SJCRH30 (cell line): Measurements from ENCODE around the gene CIAPIN1. TPM values are rescaled to one million over a fixed set of nuclear protein-coding genes. Genes with fewer than 3 reads are reported as not detected.

Experiments
- DNase-seq, 2 experiments: peaks; one replicate each; pipeline ENCODE4 v3.0.0-alpha.2; 2015 to 2020
- H3K27ac ChIP-seq: fragments of 250-450 bp; sonication (Bioruptor Pico); 2 replicates; pipeline ENCODE4 v1.5.1; 2020; ENCODE audit warnings: mild to moderate bottlenecking, moderate library complexity
- H3K27me3 ChIP-seq: fragments of 250-450 bp; sonication (Bioruptor Pico); 2 replicates; pipeline ENCODE4 v1.5.1; 2020; ENCODE audit warnings: mild to moderate bottlenecking, moderate library complexity
- H3K36me3 ChIP-seq: fragments of 250-450 bp; sonication (Bioruptor Pico); 2 replicates; pipeline ENCODE4 v1.5.1; 2020; ENCODE audit warnings: mild to moderate bottlenecking, moderate library complexity
- H3K4me1 ChIP-seq: fragments of 250-450 bp; sonication (Bioruptor Pico); 2 replicates; pipeline ENCODE4 v1.5.1; 2020; ENCODE audit warnings: mild to moderate bottlenecking, moderate library complexity
- H3K4me3 ChIP-seq: fragments of 250-450 bp; sonication (Bioruptor Pico); 2 replicates; pipeline ENCODE4 v1.5.1; 2020; ENCODE audit warnings: mild to moderate bottlenecking, moderate library complexity
- H3K9me3 ChIP-seq: fragments of 250-450 bp; sonication (Bioruptor Pico); replicated peaks from 2 replicates; pipeline ENCODE4 v1.5.1; 2020; ENCODE audit warnings: mild to moderate bottlenecking, moderate library complexity
- total RNA-seq: library from RNA; depleted of rRNA; stranded (reverse); fragments of >200 nt; shearing (Covaris generic); gene quantifications from 2 replicates; pipeline ENCODE4 v1.2.3, GENCODE V29; 2014

The CIAPIN1 gene
- total RNA-seq, 1 experiment from 2014 or later = 84.8 TPM

DNA sequence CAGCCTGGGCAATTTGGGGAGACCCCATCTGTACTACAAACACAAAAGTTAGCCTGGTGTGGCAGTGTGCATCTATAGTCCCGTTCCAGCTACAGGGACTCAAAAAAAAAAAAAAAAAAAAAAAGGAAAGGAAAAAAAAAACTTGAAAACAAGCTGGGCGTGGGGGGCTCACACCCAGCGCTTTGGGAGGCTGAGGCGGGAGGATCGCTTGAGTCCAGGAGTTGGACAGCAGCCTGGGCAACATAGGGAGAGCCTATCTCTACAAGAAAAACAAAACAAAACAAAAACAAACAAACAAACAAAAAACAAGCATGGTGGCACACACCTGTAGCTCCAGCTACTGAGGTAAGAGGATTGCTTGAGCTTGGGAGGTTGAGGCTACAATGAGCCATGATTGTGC lies 55.5 kb downstream of the CIAPIN1 start:
- H3K4me3 ChIP-seq = no peak overlapping the region
- H3K36me3 ChIP-seq = no peaks in the 10 kb centered on the region
- DNase-seq = no peak
- H3K4me1 ChIP-seq = peaks cover 3% of the 10 kb centered on the region; the same call in 1 of the 2 replicates
- no peaks in the 10 kb centered on the region for H3K27me3 ChIP-seq
- no peaks in the 10 kb centered on the region for H3K9me3 ChIP-seq
- H3K27ac ChIP-seq = no peak overlapping the region

DNA sequence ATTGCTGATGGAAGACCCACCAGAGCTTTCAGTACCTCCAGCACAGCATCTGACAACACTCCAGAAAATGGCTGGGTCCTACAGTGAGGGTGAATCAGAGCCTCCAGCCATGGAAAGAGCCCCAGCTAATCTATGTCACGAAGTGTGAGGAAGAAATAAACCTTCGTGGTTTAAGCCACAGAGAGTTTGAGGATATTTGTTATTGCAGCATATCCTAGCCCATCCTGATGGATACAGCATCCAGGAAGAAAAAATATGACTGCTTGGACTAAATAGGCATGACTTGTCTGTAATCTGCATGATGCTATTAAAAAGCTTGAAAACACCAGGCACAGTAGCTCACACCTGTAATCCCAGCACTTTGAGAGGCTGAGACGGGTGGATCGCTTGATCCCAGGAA lies 55.9 kb downstream of the CIAPIN1 start:
- Histone ChIP-seq H3K4me1 (peaks cover 3% of the 10 kb centered on the region; the same call in 1 of the 2 replicates), H3K27ac (no peak overlapping the region), H3K9me3 (no peaks in the 10 kb centered on the region), H3K27me3 (no peaks in the 10 kb centered on the region), H3K4me3 (no peak overlapping the region), H3K36me3 (no peaks in the 10 kb centered on the region)
- DNase-seq = no peak

DNA sequence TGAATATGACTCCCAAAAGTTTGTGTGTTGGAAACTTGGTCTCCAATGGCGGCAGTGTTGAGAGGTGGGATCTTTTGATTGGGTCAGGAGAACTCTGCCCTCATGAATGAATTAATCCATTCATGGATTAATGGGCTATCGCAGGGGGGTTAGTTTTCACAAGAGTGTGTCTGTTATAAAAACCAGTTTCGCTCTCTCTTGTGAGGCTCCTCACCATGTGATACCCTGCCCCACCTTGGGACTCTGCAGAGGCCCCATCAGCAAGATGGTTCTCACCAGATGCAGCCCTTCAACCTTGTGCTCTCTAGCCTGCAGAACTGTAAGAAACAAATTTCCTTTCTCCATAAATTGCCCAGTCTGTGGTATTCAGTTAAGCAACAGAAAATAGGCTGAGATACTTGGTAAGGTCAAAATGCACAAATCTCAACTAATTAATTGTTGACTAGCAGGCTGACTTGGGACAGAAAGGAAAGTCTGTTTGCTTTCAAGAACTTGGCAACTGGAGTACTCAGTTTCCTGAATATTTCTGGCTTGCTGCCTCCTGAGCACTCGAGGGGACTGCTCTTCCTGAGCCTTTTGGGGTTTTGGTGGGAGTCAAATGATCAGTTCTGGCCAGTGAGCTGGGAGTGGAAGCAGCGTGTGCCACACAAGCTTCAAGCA lies 56.4 kb downstream of the CIAPIN1 start:
- Histone ChIP-seq H3K27me3 (peaks cover 1% of the 10 kb centered on the region; the same call in 1 of the 2 replicates), H3K4me1 (peaks cover 3% of the 10 kb centered on the region; the same call in 1 of the 2 replicates), H3K27ac (no peak overlapping the region), H3K36me3 (no peaks in the 10 kb centered on the region), H3K9me3 (no peaks in the 10 kb centered on the region), H3K4me3 (no peak overlapping the region)
- no peak for DNase-seq

DNA sequence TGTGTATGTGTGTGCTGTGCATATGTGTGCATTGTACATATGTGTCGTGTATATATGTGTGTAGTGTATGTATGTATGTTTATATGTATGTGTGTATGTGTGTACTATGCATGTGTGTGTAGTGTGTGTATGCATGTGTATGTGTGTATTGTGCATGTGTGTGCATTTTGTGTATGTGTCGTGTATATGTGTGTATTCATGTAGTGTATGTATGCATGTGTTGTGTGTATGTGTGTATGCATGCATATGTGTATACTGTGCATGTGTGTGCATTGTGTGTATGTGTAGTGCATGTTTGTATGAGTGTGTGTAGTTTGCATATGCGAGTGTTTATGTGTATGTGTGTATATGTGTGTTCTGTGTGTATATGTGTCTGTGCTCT lies 58.1 kb downstream of the CIAPIN1 start:
- Histone ChIP-seq H3K9me3 (no peaks in the 10 kb centered on the region), H3K27me3 (peaks cover 5% of the 10 kb centered on the region; the same call in 1 of the 2 replicates), H3K27ac (no peak overlapping the region), H3K4me3 (no peak overlapping the region), H3K4me1 (peaks cover 3% of the 10 kb centered on the region; the same call in 1 of the 2 replicates), H3K36me3 (no peaks in the 10 kb centered on the region)
- DNase-seq = no peak

DNA sequence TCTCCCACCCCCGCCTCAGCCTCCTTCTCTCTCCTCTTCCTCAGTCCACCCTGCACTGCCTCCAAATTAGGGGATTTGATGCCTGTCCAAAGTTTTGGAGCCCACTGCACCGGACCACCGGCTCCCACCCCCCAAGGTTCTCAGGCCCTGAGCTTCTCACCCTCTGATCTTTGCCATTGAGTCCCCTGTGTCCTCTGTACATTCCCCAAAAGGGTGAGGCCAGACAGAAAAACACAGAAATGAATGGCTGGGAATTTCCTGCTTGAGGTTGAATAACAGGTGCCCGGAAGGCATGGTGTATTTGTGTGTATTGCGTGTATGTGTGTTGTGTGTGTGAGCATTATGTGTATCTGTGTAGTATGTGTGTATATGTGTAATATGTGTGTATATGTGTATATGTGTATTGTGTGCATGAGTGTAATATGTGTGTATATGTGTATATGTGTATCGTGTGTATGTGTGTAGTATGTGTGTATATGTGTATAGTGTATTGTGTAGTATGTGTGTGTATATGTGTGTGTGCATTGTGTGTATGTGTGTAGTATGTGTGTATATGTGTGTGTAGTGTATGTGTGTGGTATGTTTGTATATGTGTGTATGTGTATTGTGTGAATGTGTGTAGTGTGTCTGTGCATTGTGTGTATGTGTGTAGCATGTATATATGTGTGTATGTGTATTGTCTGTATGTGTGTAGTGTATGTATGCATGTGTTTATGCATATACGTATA lies 58.7 kb downstream of the CIAPIN1 start:
- Histone ChIP-seq H3K27me3 (peaks cover 5% of the 10 kb centered on the region; the same call in 1 of the 2 replicates), H3K4me1 (peaks cover 3% of the 10 kb centered on the region; the same call in 1 of the 2 replicates), H3K4me3 (no peak overlapping the region), H3K27ac (no peak overlapping the region), H3K9me3 (no peaks in the 10 kb centered on the region), H3K36me3 (no peaks in the 10 kb centered on the region)
- DNase-seq = peak in 1 of 2 experiments; percentile 33

DNA sequence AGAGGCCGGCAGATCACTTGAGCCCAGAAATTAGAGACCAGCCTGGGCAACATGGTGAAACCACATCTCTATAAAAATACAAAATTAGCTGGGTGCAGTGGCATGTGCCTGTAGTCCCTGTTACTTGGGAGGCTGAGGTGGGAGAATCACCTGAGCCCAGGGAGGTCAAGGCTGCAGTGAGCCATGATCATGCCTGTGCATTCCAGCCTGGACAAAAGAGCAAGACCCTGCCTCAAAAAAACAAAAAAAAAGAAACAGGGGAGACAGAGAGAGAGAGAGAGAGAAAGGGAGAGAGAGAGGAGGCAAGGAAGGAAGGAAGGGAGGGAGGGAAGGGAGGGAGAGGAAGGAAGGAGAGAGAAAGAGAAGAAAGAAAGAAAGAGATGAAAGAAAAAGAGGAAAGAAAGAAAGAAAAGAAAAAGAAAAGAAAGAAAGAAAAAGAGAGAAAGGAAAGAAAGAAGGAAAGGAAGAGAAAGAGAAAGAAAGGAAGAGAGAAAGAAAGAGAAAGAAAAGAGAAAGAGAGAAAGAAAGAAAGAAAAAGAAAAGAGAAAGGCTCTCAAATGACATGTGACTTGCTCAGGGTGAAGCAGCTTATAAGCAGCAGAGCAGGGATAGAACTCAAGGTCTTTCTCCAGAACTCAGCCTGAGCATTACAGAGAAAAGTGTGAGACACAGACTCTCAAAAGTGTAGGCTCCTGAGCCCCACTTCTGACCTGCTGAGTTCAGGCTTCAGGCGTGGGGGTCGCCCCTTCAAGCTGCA lies 59.4 kb downstream of the CIAPIN1 start:
- peaks cover 3% of the 10 kb centered on the region; the same call in 1 of the 2 replicates for H3K4me1 ChIP-seq
- H3K27me3 ChIP-seq = peaks cover 5% of the 10 kb centered on the region; the same call in 1 of the 2 replicates
- H3K36me3 ChIP-seq = no peaks in the 10 kb centered on the region
- H3K9me3 ChIP-seq = no peaks in the 10 kb centered on the region
- no peak overlapping the region for H3K4me3 ChIP-seq
- DNase-seq = no peak
- H3K27ac ChIP-seq = no peak overlapping the region

DNA sequence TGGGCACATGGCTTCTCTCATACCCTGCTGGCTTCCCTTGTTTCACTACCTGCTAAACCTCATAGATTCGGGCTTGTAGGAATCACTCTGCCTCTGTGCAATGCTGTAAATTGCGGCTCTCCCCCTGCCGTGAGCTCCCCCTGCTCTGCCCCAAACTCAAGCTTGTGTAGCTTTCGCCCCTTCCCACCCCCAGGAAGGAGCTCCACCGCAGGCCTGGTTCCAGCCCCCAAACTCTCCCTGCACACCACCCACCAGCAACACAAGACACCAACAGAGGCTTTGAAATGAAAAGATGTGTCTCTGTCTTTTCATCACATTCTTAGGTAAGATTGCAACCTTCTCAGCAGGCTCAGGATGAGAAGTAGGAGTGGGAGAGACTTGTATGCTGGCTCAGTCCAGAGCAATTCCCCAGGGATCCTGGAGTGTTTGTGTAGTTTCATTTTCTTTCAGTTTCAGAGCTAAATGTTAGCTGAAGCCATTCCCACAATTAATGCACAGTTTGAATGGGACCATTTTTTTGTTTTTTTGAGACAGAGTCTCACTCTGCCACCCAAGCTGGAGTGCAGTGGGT lies 60.7 kb downstream of the CIAPIN1 start:
- Histone ChIP-seq H3K27ac (no peak overlapping the region), H3K4me3 (no peak overlapping the region), H3K9me3 (no peaks in the 10 kb centered on the region), H3K27me3 (peaks cover 5% of the 10 kb centered on the region; the same call in 1 of the 2 replicates), H3K36me3 (no peaks in the 10 kb centered on the region), H3K4me1 (peaks cover 3% of the 10 kb centered on the region; the same call in 1 of the 2 replicates)
- DNase-seq = peak in 1 of 2 experiments; percentile 34

DNA sequence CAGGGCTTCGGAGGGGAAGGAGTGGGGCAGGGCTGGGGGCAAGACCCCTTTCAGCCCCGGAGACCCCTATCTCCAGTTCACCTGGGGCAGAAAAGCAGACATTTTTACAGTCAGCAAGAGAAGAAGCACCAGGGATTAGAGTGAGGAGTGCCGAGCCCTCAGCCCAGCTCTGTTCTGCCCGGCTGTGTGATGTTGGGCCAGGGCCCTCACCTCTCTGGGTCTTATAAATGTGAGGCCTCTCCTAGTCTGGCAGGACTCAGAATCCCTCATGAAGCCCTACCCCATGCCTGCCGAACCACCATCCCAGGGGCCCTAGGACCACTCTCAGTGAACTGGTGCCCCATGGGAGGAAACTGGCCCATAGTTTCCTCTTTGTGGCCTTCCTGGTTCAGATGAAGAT lies 62.1 kb downstream of the CIAPIN1 start:
- Histone ChIP-seq H3K27ac (no peak overlapping the region), H3K4me3 (no peak overlapping the region), H3K9me3 (no peaks in the 10 kb centered on the region), H3K36me3 (no peaks in the 10 kb centered on the region), H3K27me3 (peaks cover 5% of the 10 kb centered on the region; the same call in 1 of the 2 replicates), H3K4me1 (peaks cover 3% of the 10 kb centered on the region; the same call in 1 of the 2 replicates)
- DNase-seq = no peak

DNA sequence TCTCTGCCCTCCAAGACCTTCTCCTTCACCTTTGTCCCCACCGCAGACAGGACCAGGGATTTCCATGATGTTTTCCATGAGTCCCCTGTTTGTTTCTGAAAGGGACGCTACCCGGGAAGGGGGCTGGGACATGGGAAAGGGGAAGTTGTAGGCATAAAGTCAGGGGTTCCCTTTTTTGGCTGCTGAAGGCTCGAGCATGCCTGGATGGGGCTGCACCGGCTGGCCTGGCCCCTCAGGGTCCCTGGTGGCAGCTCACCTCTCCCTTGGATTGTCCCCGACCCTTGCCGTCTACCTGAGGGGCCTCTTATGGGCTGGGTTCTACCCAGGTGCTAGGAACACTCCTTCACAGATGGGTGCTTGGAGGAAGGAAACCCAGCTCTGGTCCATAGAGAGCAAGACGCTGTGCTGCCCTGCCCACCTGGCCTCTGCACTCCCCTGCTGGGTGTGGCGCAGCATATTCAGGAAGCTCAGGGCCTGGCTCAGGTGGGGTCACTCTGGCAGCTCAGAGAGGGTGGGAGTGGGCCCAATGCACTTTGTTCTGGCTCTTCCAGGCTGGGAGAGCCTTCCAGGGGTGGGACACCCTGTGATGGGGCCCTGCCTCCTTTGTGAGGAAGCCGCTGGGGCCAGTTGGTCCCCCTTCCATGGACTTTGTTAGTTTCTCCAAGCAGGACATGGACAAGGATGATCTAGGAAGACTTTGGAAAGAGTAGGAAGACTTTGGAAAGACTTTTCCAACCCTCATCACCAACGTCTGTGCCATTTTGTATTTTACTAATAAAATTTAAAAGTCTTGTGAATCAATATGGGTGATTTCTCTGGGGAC lies 62.7 kb downstream of the CIAPIN1 start:
- H3K27ac ChIP-seq = no peak overlapping the region
- no peaks in the 10 kb centered on the region for H3K36me3 ChIP-seq
- H3K9me3 ChIP-seq = no peaks in the 10 kb centered on the region
- peaks cover 5% of the 10 kb centered on the region; the same call in 1 of the 2 replicates for H3K27me3 ChIP-seq
- no peak for DNase-seq
- H3K4me3 ChIP-seq = no peak overlapping the region
- H3K4me1 ChIP-seq = peaks cover 3% of the 10 kb centered on the region; the same call in 1 of the 2 replicates

DNA sequence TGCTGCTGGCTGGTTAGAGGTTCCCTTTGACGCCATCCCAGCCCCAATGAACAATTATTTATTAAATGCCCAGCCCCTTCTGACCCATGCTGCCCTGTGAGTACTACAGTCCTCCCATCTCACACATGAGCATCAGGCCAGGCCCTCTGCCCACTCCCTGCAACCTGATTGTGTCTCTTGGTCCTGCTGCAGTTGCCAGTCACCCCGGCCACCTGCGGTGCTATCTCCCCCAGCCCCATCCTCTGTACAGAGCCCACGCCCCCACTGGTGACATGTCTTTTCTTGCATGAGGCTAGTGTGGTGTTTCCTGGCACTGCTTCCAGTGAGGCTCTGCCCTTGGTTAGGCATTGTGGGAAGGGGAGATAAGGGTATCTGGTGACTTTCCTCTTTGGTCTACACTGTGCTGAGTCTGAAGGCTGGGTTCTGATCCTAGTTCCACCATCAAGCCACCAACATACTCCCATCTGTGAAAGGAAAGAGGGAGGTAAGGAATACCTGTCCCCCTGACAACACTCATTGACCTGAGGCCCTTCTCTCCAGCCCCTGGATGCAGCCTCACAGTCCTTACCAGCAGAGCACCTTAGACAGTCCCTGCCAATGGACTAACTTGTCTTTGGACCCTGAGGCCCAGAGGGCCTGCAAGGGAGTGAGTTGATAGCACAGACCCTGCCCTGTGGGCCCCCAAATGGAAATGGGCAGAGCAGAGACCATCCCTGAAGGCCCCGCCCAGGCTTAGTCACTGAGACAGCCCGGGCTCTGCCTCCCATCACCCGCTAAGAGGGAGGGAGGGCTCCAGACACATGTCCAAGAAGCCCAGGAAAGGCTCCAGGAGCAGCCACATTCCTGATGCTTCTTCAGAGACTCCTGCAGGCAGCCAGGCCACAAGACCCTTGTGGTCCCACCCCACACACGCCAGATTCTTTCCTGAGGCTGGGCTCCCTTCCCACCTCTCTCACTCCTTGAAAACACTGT lies 63.6 kb downstream of the CIAPIN1 start:
- peaks cover 3% of the 10 kb centered on the region; the same call in 1 of the 2 replicates for H3K4me1 ChIP-seq
- H3K4me3 ChIP-seq = no peak overlapping the region
- no peaks in the 10 kb centered on the region for H3K36me3 ChIP-seq
- no peak for DNase-seq
- H3K9me3 ChIP-seq = no peaks in the 10 kb centered on the region
- no peak overlapping the region for H3K27ac ChIP-seq
- H3K27me3 ChIP-seq = peaks cover 5% of the 10 kb centered on the region; the same call in 1 of the 2 replicates

DNA sequence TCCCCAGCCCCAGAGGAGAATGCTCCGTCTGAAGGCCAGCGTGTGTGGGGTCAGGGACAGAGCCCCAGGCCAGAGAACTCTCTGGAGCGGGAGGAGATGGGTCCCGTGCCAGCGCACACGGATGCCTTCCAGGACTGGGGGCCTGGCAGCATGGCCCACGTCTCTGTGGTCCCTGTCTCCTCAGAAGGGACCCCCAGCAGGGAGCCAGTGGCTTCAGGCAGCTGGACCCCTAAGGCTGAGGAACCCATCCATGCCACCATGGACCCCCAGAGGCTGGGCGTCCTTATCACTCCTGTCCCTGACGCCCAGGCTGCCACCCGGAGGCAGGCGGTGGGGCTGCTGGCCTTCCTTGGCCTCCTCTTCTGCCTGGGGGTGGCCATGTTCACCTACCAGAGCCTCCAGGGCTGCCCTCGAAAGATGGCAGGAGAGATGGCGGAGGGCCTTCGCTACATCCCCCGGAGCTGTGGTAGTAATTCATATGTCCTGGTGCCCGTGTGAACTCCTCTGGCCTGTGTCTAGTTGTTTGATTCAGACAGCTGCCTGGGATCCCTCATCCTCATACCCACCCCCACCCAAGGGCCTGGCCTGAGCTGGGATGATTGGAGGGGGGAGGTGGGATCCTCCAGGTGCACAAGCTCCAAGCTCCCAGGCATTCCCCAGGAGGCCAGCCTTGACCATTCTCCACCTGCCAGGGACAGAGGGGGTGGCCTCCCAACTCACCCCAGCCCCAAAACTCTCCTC lies 64.5 kb downstream of the CIAPIN1 start:
- peaks cover 6% of the 10 kb centered on the region for H3K4me1 ChIP-seq
- H3K36me3 ChIP-seq = no peaks in the 10 kb centered on the region
- DNase-seq = no peak
- no peak overlapping the region for H3K4me3 ChIP-seq
- H3K9me3 ChIP-seq = no peaks in the 10 kb centered on the region
- H3K27me3 ChIP-seq = peaks cover 5% of the 10 kb centered on the region; the same call in 1 of the 2 replicates
- no peak overlapping the region for H3K27ac ChIP-seq

DNA sequence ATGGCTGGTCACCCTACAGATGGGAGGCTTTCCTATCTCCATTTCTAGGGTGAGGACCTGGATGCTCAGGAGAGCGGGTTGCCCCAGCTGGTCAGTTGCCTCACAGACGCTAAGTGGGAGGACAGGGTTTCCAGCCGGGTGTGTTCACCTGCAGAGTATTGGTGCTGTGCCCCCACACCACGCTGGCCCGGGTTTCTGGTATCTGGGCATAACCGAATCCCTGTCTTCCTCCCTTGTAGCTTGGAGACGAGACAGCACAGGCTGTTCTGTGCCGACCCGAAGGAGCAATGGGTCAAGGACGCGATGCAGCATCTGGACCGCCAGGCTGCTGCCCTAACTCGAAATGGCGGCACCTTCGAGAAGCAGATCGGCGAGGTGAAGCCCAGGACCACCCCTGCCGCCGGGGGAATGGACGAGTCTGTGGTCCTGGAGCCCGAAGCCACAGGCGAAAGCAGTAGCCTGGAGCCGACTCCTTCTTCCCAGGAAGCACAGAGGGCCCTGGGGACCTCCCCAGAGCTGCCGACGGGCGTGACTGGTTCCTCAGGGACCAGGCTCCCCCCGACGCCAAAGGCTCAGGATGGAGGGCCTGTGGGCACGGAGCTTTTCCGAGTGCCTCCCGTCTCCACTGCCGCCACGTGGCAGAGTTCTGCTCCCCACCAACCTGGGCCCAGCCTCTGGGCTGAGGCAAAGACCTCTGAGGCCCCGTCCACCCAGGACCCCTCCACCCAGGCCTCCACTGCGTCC lies 65.2 kb downstream of the CIAPIN1 start:
- DNase-seq = no peak
- Histone ChIP-seq H3K4me3 (no peak overlapping the region), H3K27ac (no peak overlapping the region), H3K27me3 (peaks cover 5% of the 10 kb centered on the region; the same call in 1 of the 2 replicates), H3K9me3 (no peaks in the 10 kb centered on the region), H3K4me1 (peaks cover 9% of the 10 kb centered on the region), H3K36me3 (no peaks in the 10 kb centered on the region)
